ENCODE results near the gene TFEB.

DNA sequence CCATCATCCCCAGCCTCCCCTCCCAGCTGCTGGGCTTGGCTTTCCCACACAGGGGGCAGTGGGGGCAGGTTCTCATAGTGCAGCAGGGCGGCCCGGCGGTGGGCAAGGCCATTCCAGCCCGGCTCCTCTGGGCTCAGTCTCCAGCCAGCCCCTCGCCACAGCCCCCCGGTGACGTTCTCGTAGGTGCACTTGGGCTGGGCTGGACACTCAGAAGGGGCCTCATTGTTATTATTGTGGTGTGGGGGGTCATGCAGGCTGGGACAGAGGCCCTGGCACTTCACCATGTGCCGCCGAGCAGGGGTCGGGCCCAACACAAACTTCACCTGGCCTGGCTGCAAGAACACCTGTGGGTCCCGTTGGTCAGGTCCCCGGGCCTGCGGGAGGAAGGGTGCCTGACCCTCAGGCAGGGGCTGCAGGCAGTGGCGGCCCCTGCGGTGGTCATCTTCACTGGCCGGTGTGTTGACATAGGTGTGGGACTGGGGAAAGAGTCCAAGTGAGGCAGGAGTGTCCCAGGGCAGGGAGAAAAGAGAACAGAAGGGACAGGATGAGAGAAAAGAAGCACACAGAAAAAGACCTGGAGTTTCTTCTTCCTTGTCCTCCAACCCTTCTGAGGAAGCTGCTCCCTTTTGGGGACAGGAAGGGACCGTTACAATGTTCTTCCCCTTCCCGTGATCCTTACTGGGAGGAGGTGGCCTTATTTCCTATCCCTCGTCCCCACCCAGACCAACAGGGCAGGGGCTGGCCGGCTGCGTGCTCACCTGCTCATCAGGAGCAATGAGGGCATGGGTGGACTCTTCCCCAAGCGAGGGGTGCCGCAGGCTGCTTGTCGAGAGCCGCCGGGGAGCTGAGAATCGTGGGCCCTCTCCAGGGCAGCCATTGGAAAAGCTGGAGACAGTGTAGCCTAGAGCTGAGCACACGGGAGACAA is 35.9 kb upstream of the TFEB start:
- TF ChIP-seq, protein P1, sequence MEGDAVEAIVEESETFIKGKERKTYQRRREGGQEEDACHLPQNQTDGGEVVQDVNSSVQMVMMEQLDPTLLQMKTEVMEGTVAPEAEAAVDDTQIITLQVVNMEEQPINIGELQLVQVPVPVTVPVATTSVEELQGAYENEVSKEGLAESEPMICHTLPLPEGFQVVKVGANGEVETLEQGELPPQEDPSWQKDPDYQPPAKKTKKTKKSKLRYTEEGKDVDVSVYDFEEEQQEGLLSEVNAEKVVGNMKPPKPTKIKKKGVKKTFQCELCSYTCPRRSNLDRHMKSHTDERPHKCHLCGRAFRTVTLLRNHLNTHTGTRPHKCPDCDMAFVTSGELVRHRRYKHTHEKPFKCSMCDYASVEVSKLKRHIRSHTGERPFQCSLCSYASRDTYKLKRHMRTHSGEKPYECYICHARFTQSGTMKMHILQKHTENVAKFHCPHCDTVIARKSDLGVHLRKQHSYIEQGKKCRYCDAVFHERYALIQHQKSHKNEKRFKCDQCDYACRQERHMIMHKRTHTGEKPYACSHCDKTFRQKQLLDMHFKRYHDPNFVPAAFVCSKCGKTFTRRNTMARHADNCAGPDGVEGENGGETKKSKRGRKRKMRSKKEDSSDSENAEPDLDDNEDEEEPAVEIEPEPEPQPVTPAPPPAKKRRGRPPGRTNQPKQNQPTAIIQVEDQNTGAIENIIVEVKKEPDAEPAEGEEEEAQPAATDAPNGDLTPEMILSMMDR (optimal IDR thresholded peaks at IDR 0.05 in 1 of 3, IDR thresholded peaks at IDR 0.05 in 1 of 3, conservative IDR thresholded peaks at IDR 0.05 in 1 of 3; ENCODE audit: extremely low read depth in 1 of 3, insufficient read depth in 2 of 3, low read length in 3 of 3): no peak
- TF ChIP-seq EZH2 (IDR thresholded peaks at IDR 0.05; ENCODE audit: low read length): no peak
